Neural cell (in vitro differentiated cells): ENCODE results near the gene GGCX. TPM values are rescaled to one million over a fixed set of nuclear protein-coding genes. Genes with fewer than 3 reads are reported as not detected.

Source experiments
- H2AFZ ChIP-seq: fragments of 200-600, 300-800 bp; sonication (generic), shearing (Covaris generic); 2 replicates; pipeline ENCODE4 v1.6.0; 2014; ENCODE audit warnings: low read depth, mild to moderate bottlenecking, antibody characterized with exemption, low read length, moderate library complexity
- H3F3A ChIP-seq: fragments of 200-600 bp; shearing (Covaris generic); 2 replicates; pipeline ENCODE4 v1.6.1; 2016; ENCODE audit warnings: mild to moderate bottlenecking, moderate library complexity, mixed read lengths, antibody characterized with exemption, low read length; ENCODE audit not compliant: insufficient read depth, poor library complexity, severe bottlenecking
- H3K27ac ChIP-seq: fragments of 200-600, 300-800 bp; sonication (generic), shearing (Covaris generic); 2 replicates; pipeline ENCODE4 v1.5.1; 2014; ENCODE audit warnings: mild to moderate bottlenecking, low read length, moderate library complexity
- H3K27me3 ChIP-seq: fragments of 300-800, 200-600 bp; sonication (generic), shearing (Covaris generic); 2 replicates; pipeline ENCODE4 v1.6.0; 2014; ENCODE audit warnings: mild to moderate bottlenecking, low read depth, low read length, moderate library complexity; ENCODE audit not compliant: insufficient read depth
- H3K36me3 ChIP-seq: fragments of 300-800, 200-600 bp; sonication (generic), shearing (Covaris generic); 2 replicates; pipeline ENCODE4 v1.5.1; 2014; ENCODE audit warnings: mild to moderate bottlenecking, antibody characterized with exemption, low read length, moderate library complexity; ENCODE audit not compliant: insufficient read depth
- H3K4me2 ChIP-seq: fragments of 300-800, 200-600 bp; sonication (generic), shearing (Covaris generic); 2 replicates; pipeline ENCODE4 v1.6.0; 2014; ENCODE audit warnings: mild to moderate bottlenecking, low read length
- H3K4me3 ChIP-seq: fragments of 300-800, 200-600 bp; sonication (generic), shearing (Covaris generic); 2 replicates; pipeline ENCODE4 v1.5.1; 2014; ENCODE audit warnings: mild to moderate bottlenecking, low read length, moderate library complexity
- H3K79me2 ChIP-seq: fragments of 200-600 bp; shearing (Covaris generic); replicated peaks from 2 replicates; pipeline ENCODE4 v1.6.0; 2014; ENCODE audit warnings: mild to moderate bottlenecking, low read length, moderate library complexity; ENCODE audit not compliant: insufficient read depth
- H3K9ac ChIP-seq: fragments of 300-800, 200-600 bp; sonication (generic), shearing (Covaris generic); 2 replicates; pipeline ENCODE4 v1.6.1; 2016; ENCODE audit warnings: mild to moderate bottlenecking, low read length, mixed read lengths
- H3K9me2 ChIP-seq: fragments of 200-600 bp; shearing (Covaris generic); 2 replicates; pipeline ENCODE4 v1.6.1; 2016; ENCODE audit warnings: mild to moderate bottlenecking, low read length, mixed read lengths; ENCODE audit not compliant: insufficient read depth
- H3K9me3 ChIP-seq: fragments of 200-600, 300-800 bp; sonication (generic), shearing (Covaris generic); 2 replicates; pipeline ENCODE4 v1.6.1; 2016; ENCODE audit warnings: mild to moderate bottlenecking, mixed run types, low read length, moderate library complexity, mixed read lengths
- H4K20me1 ChIP-seq: fragments of 200-600 bp; shearing (Covaris generic); 2 replicates; pipeline ENCODE4 v1.6.1; 2016; ENCODE audit warnings: mild to moderate bottlenecking, mixed run types; ENCODE audit not compliant: insufficient read depth
- EP300 ChIP-seq: fragments of 450-650 bp; conservative IDR thresholded peaks from 2 replicates; pipeline ENCODE4 v1.6.1; 2014; ENCODE audit warnings: antibody characterized with exemption, mild to moderate bottlenecking, moderate library complexity; ENCODE audit not compliant: poor library complexity, severe bottlenecking
- EZH2 ChIP-seq: fragments of 200-600, 300-800 bp; shearing (Covaris generic), sonication (generic); IDR thresholded peaks from 2 replicates; pipeline ENCODE4 v1.6.1; 2014; ENCODE audit warnings: antibody characterized with exemption, low read length, borderline replicate concordance, mild to moderate bottlenecking; ENCODE audit not compliant: insufficient read depth, poor library complexity, severe bottlenecking
- MXI1 ChIP-seq: fragments of 450-650 bp; conservative IDR thresholded peaks from 2 replicates; pipeline ENCODE4 v1.6.1; 2014; ENCODE audit warnings: antibody characterized with exemption, mild to moderate bottlenecking; ENCODE audit not compliant: poor library complexity, severe bottlenecking
- POLR2AphosphoS5 ChIP-seq: IDR thresholded peaks from 2 replicates; pipeline ENCODE4 v1.6.1; 2012
- RAD21 ChIP-seq: fragments of 450-650 bp; conservative IDR thresholded peaks from 2 replicates; pipeline ENCODE4 v1.6.1; 2014; ENCODE audit warnings: antibody characterized with exemption, mild to moderate bottlenecking, moderate library complexity
- SMC3 ChIP-seq: fragments of 450-650 bp; conservative IDR thresholded peaks from 2 replicates; pipeline ENCODE4 v1.6.1; 2014; ENCODE audit warnings: antibody characterized with exemption, mild to moderate bottlenecking, moderate library complexity; ENCODE audit not compliant: poor library complexity
- TAF1 ChIP-seq: IDR thresholded peaks from 2 replicates; pipeline ENCODE4 v1.6.1; 2012; ENCODE audit warnings: low read depth
- polyA plus RNA-seq: library from polyadenylated mRNA; depleted of rRNA; stranded (reverse); fragments of >200 nt; gene quantifications from 2 replicates; pipeline ENCODE4 v1.2.3, GENCODE V29; 2014
- TF ChIP-seq, protein P1 (sequence below): fragments of 450-650 bp; IDR thresholded peaks from 2 replicates; pipeline ENCODE4 v1.5.1; 2014; ENCODE audit warnings: antibody characterized with exemption, mild to moderate bottlenecking, moderate library complexity; ENCODE audit not compliant: poor library complexity, severe bottlenecking
- TF ChIP-seq, protein P2 (sequence below): IDR thresholded peaks from 2 replicates; pipeline ENCODE4 v1.6.1; 2012; ENCODE audit warnings: borderline replicate concordance

Gene GGCX
- polyA plus RNA-seq, 1 donor from 2014 or later = 41.4 TPM

DNA sequence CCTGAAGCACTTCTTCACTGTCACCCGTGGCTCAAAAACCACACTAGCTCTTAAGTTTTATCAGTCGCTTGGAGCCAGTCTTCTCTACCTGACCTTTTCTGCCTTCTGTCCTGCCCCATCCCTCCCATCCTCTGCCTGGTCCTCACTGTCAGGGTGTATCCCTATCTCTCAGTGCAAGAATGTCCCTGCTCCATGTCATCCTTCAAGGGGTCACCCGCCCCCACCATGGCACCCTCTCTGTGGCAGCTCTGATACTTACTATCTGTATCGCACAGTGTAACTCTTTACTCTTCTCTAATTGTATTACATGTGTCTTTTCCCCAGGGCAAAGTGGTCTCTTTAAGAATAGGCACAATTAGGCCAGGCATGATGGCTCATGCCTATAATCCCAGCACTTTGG, 27.4 kb upstream of the GGCX start:
- Histone ChIP-seq H3K79me2 (no peaks in the 10 kb centered on the region), H4K20me1 (no peaks in the 10 kb centered on the region), H3K9me3 (no peaks in the 10 kb centered on the region), H3K4me3 (no peak overlapping the region), H3K36me3 (no peaks in the 10 kb centered on the region), H3K4me2 (no peak overlapping the region), H3K27ac (no peak overlapping the region), H3K27me3 (peaks cover 25% of the 10 kb centered on the region), H3F3A (no peaks in the 10 kb centered on the region), H2AFZ (no peak overlapping the region), H3K9me2 (no peaks in the 10 kb centered on the region), H3K9ac (no peak overlapping the region)
- TF ChIP-seq, protein P1, sequence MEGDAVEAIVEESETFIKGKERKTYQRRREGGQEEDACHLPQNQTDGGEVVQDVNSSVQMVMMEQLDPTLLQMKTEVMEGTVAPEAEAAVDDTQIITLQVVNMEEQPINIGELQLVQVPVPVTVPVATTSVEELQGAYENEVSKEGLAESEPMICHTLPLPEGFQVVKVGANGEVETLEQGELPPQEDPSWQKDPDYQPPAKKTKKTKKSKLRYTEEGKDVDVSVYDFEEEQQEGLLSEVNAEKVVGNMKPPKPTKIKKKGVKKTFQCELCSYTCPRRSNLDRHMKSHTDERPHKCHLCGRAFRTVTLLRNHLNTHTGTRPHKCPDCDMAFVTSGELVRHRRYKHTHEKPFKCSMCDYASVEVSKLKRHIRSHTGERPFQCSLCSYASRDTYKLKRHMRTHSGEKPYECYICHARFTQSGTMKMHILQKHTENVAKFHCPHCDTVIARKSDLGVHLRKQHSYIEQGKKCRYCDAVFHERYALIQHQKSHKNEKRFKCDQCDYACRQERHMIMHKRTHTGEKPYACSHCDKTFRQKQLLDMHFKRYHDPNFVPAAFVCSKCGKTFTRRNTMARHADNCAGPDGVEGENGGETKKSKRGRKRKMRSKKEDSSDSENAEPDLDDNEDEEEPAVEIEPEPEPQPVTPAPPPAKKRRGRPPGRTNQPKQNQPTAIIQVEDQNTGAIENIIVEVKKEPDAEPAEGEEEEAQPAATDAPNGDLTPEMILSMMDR = no peak
- no peak for TF ChIP-seq MXI1
- TF ChIP-seq EZH2 = no peak
- no peak for TF ChIP-seq SMC3
- TF ChIP-seq, protein P2, sequence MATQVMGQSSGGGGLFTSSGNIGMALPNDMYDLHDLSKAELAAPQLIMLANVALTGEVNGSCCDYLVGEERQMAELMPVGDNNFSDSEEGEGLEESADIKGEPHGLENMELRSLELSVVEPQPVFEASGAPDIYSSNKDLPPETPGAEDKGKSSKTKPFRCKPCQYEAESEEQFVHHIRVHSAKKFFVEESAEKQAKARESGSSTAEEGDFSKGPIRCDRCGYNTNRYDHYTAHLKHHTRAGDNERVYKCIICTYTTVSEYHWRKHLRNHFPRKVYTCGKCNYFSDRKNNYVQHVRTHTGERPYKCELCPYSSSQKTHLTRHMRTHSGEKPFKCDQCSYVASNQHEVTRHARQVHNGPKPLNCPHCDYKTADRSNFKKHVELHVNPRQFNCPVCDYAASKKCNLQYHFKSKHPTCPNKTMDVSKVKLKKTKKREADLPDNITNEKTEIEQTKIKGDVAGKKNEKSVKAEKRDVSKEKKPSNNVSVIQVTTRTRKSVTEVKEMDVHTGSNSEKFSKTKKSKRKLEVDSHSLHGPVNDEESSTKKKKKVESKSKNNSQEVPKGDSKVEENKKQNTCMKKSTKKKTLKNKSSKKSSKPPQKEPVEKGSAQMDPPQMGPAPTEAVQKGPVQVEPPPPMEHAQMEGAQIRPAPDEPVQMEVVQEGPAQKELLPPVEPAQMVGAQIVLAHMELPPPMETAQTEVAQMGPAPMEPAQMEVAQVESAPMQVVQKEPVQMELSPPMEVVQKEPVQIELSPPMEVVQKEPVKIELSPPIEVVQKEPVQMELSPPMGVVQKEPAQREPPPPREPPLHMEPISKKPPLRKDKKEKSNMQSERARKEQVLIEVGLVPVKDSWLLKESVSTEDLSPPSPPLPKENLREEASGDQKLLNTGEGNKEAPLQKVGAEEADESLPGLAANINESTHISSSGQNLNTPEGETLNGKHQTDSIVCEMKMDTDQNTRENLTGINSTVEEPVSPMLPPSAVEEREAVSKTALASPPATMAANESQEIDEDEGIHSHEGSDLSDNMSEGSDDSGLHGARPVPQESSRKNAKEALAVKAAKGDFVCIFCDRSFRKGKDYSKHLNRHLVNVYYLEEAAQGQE = no peak
- no peak for TF ChIP-seq EP300
- no peak for TF ChIP-seq RAD21
- no peak for TF ChIP-seq TAF1
- TF ChIP-seq POLR2AphosphoS5 = no peak

DNA sequence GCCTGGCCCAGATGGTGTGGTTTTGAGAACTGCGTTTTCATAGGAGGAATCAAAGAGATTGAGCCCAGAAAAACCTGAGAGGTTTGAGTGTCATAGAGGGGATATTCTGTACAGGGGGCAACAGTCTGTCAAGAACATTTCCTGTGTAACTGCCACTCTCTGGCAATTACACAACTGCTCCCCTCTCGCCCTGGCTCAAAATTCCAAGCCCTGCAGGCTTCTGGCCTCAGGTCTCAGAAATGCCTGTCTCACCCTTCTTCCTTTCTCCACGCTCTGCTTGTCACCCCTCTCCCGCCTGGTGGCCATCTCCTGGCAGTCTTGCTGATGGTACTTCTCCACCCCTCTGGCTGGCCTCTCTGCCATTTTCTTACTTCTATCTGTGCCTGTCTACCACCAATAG, 26.9 kb upstream of the GGCX start:
- Histone ChIP-seq H3K27me3 (peaks cover 29% of the 10 kb centered on the region), H3K4me3 (no peak overlapping the region), H4K20me1 (no peaks in the 10 kb centered on the region)

More for the DNA sequence above, 26.9 kb upstream of the GGCX start:
- H3K4me2 ChIP-seq = no peak overlapping the region
- no peaks in the 10 kb centered on the region for H3F3A ChIP-seq
- no peaks in the 10 kb centered on the region for H3K79me2 ChIP-seq
- H3K9ac ChIP-seq = no peak overlapping the region
- no peak overlapping the region for H3K27ac ChIP-seq
- TF ChIP-seq POLR2AphosphoS5 (no peak), SMC3 (no peak), EP300 (no peak), EZH2 (no peak), RAD21 (no peak), MXI1 (no peak), TAF1 (no peak)
- TF ChIP-seq, protein P1 = no peak
- TF ChIP-seq, protein P2 = no peak
- H2AFZ ChIP-seq = no peak overlapping the region
- H3K9me2 ChIP-seq = no peaks in the 10 kb centered on the region
- no peaks in the 10 kb centered on the region for H3K9me3 ChIP-seq
- no peaks in the 10 kb centered on the region for H3K36me3 ChIP-seq
